ENCODE data around the gene ANKS6. TPM values are rescaled to one million over a fixed set of nuclear protein-coding genes. Genes with fewer than 3 reads are reported as not detected.

The ANKS6 gene
- total and polyA plus RNA-seq, 2 of the 4 experiments (the other 2 are of a cell fraction) = 9.0 to 23.6 TPM

- H3K56ac ChIP-seq (ENCODE audit: extremely low read depth, insufficient read depth, low read length) = no peak overlapping the region
- H4K8ac ChIP-seq (ENCODE audit: low read depth in 2 of 2, low read length in 2 of 2) = no peak overlapping the region
Observed at GRCh38 chr9:98830554-98830953, 34.2 kb upstream of the ANKS6 start.

More at GRCh38 chr9:98830554-98830953, 34.2 kb upstream of the ANKS6 start:
- H2BK20ac ChIP-seq (ENCODE audit: low read depth, low read length) = no peak overlapping the region
- dilution Hi-C loops (cut with HindIII; ENCODE audit: low sequenced_read_pairs, unreplicated experiment) (loop anchor here (25.0 kb wide), 1 partner anchor 307 kb away; no protein-coding TSS in a partner anchor), intact Hi-C loops (cut with micrococcal nuclease) (no loop called here), in situ Hi-C loops (cut with MboI; ENCODE audit: low sequenced_read_pairs) (no loop called here)
- no peak overlapping the region for H2AK9ac ChIP-seq (replicated peaks; ENCODE audit: low read depth, low read length, poor library complexity)
- no peaks in the 10 kb centered on the region for H3K79me1 ChIP-seq (ENCODE audit: low read depth in 1 of 2, low read length in 2 of 2)
- H2AK5ac ChIP-seq (ENCODE audit: low read depth, low read length) = no peak overlapping the region
- ATAC-seq (ENCODE audit: low read depth) = no peak
- H3K9ac ChIP-seq (ENCODE audit: low read depth, low read length) = no peak overlapping the region
- POLR2A ChIA-PET (ENCODE audit: unreplicated experiment) = no interaction called here
- no TSS peak for BruUV-seq (replicated peaks)
- no peaks in the 10 kb centered on the region for H3K4me1 ChIP-seq (ENCODE audit: control insufficient read depth, insufficient read depth, low read length)
- CTCF ChIA-PET = no interaction called here
- H3K18ac ChIP-seq (ENCODE audit: low read depth, low read length) = no peak overlapping the region
- H3K9me1 ChIP-seq (ENCODE audit: insufficient read depth, low read length) = peaks cover 2% of the 10 kb centered on the region; the same call in 1 of the 2 replicates
- no peak overlapping the region for H2AFZ ChIP-seq (replicated peaks; ENCODE audit: low read length, poor library complexity)
- H3K23ac ChIP-seq (ENCODE audit: low read depth, low read length) = no peak overlapping the region
- H3K4me2 ChIP-seq (ENCODE audit: low read depth, low read length) = no peak overlapping the region
- H3K27ac ChIP-seq (ENCODE audit: insufficient read depth, low read length) = no peak overlapping the region
- 100% methylated on average over 2 of the region's 5 CpGs; no CpG with 5 or more reads in 1 of the 2 experiments for WGBS, 2 experiments (ENCODE audit: extremely low coverage in 2 of 2, insufficient read length in 1 of 2)
- H4K91ac ChIP-seq (ENCODE audit: insufficient read depth, low read depth, low read length) = no peak overlapping the region
- no peak overlapping the region for H2BK5ac ChIP-seq (ENCODE audit: low read depth, low read length, poor library complexity, severe bottlenecking)
- H4K5ac ChIP-seq (ENCODE audit: low read depth, low read length) = no peak overlapping the region
- H3K36me3 ChIP-seq (ENCODE audit: control insufficient read depth, insufficient read depth, low read length) = no peaks in the 10 kb centered on the region
- no peaks in the 10 kb centered on the region for H3K9me3 ChIP-seq (ENCODE audit: control insufficient read depth, insufficient read depth, low read length)
- H3K14ac ChIP-seq (replicated peaks; ENCODE audit: low read depth, low read length) = no peak overlapping the region
- H3K4ac ChIP-seq (ENCODE audit: low read depth, low read length) = no peak overlapping the region
- no peak overlapping the region for H3K4me3 ChIP-seq (ENCODE audit: insufficient read depth, low read depth, low read length)
- H4K20me1 ChIP-seq (ENCODE audit: insufficient read depth, low read length) = no peaks in the 10 kb centered on the region; the same call in 1 of the 2 replicates
- H3K27me3 ChIP-seq (ENCODE audit: control insufficient read depth, insufficient read depth, low read length) = no peaks in the 10 kb centered on the region; the same call in 1 of the 2 replicates
- TF ChIP-seq RFX5 (IDR thresholded peaks at IDR 0.05; ENCODE audit: low read depth, low read length) (no peak), CEBPB (IDR thresholded peaks at IDR 0.05; ENCODE audit: low read depth, low read length) (no peak), NFE2L2 (IDR thresholded peaks at IDR 0.05; ENCODE audit: low read depth, low read length) (no peak), MXI1 (IDR thresholded peaks at IDR 0.05; ENCODE audit: borderline replicate concordance, low read depth, low read length) (no peak), BHLHE40 (IDR thresholded peaks at IDR 0.05; ENCODE audit: low read depth, low read length) (no peak), FOS (IDR thresholded peaks at IDR 0.05; ENCODE audit: low read depth, low read length) (no peak), SMC3 (IDR thresholded peaks at IDR 0.05; ENCODE audit: low read depth, low read length) (no peak), USF2 (IDR thresholded peaks at IDR 0.05; ENCODE audit: low read depth, low read length) (no peak), RAD21 (IDR thresholded peaks at IDR 0.05; ENCODE audit: low read length) (no peak)
- no peak overlapping the region for H2BK120ac ChIP-seq (ENCODE audit: low read depth, low read length)
- no peak for DNase-seq
- no peak overlapping the region for H2BK15ac ChIP-seq (ENCODE audit: low read depth, low read length)

Measured in IMR-90 (cell line).